K562 (cell line): Measurements from ENCODE around the gene FMN2. TPM values are rescaled to one million over a fixed set of nuclear protein-coding genes. Genes with fewer than 3 reads are reported as not detected.

ENCODE experiments used
- ATAC-seq: fragments of 200-7000 bp; cut with Tn5 transposase; 3 replicates; pipeline ENCODE4 v1.9.1; 2020; ENCODE audit warnings: moderate library complexity
- BruUV-seq: library from RNA; stranded (reverse); fragments of 400-500 nt; replicated peaks from 2 replicates; lab custom pipeline; 2021; lab: Mats Ljungman, UMichigan
- CTCF ChIA-PET: fragments of 300-600 bp; formaldehyde crosslinking; extraction: SDS; loops from one replicate; lab custom pipeline; 2021; ENCODE audit warnings: low intra/inter-chr PET ratio; lab: Yijun Ruan, JAX
- POLR2A ChIA-PET: fragments of 300-600, 350-650 bp; sonication (Branson Sonifier 250); formaldehyde crosslinking; extraction: SDS; loops from one replicate; lab custom pipeline; 2021; ENCODE audit warnings: antibody characterized with exemption, inconsistent platforms; lab: Yijun Ruan, JAX
- DNase-seq, 4 experiments: peaks; one replicate each; pipeline versions ENCODE4 v3.0.0 to v3.0.0-alpha.2; 2011 to 2018; ENCODE audit warnings: low spot score in 3 of 4, mixed read lengths in 3 of 4; ENCODE audit errors: extremely low read depth in 1 of 4
- FAIRE-seq: peaks from 2 replicates; lab custom pipeline; 2011; peaks lifted over from hg19 to GRCh38; lab: Jason Lieb, UNC
- H2AFZ ChIP-seq: 2 replicates; pipeline ENCODE4 v1.6.0; 2011; ENCODE audit warnings: low read depth, low read length, control low read depth, inconsistent platforms
- H3K27ac ChIP-seq: fragments of 200-600 bp; 3 replicates; pipeline ENCODE4 v1.8.0; 2011; ENCODE audit warnings: low read depth, mild to moderate bottlenecking, control low read depth, inconsistent platforms, low read length, moderate library complexity, mixed read lengths; ENCODE audit errors: extremely low read depth
- H3K27me3 ChIP-seq, 2 experiments: fragments of 300-600 bp in 1 of 2; 2 replicates in 1 of 2; 3 replicates in 1 of 2; pipeline versions ENCODE4 v1.6.0 to v1.8.0; 2011; ENCODE audit warnings: inconsistent platforms in 2 of 2, low read length in 2 of 2, mild to moderate bottlenecking in 1 of 2, mixed read lengths in 1 of 2, moderate library complexity in 1 of 2; ENCODE audit not compliant: control insufficient read depth in 2 of 2, insufficient read depth in 2 of 2
- H3K36me3 ChIP-seq: fragments of 300-600 bp; 3 replicates; pipeline ENCODE4 v1.8.0; 2011; ENCODE audit warnings: mild to moderate bottlenecking, low read length, inconsistent platforms; ENCODE audit not compliant: control insufficient read depth, insufficient read depth
- H3K4me1 ChIP-seq, 2 experiments: fragments of 200-600 bp in 1 of 2; replicated peaks in 1 of 2; 2 replicates in 1 of 2; 3 replicates in 1 of 2; pipeline versions ENCODE4 v1.5.1 to v1.8.0; 2011; ENCODE audit warnings: inconsistent platforms in 2 of 2, low read length in 2 of 2, mild to moderate bottlenecking in 1 of 2, mixed read lengths in 1 of 2, moderate library complexity in 1 of 2; ENCODE audit not compliant: control insufficient read depth in 2 of 2, insufficient read depth in 2 of 2
- H3K4me2 ChIP-seq: 2 replicates; pipeline ENCODE4 v1.6.1; 2011; ENCODE audit warnings: low read length, control low read depth, inconsistent platforms, mixed read lengths; ENCODE audit not compliant: insufficient read depth
- H3K4me3 ChIP-seq: fragments of 200-600 bp; sonication (generic), shearing (Covaris generic); 2 replicates; pipeline ENCODE4 v1.5.1; 2016; ENCODE audit warnings: control low read depth, inconsistent platforms
- H3K79me2 ChIP-seq: fragments of 200-600 bp; 3 replicates; pipeline ENCODE4 v1.8.0; 2011; ENCODE audit warnings: low read length, inconsistent platforms; ENCODE audit not compliant: control insufficient read depth, insufficient read depth
- H3K9ac ChIP-seq, 2 experiments: 2 replicates each; pipeline versions ENCODE4 v1.6.0 to v1.6.1; 2011; ENCODE audit warnings: low read depth in 2 of 2, low read length in 2 of 2, control low read depth in 1 of 2, inconsistent platforms in 1 of 2, mild to moderate bottlenecking in 1 of 2, mixed read lengths in 1 of 2; ENCODE audit not compliant: insufficient read depth in 1 of 2
- H3K9me1 ChIP-seq: one replicate; pipeline ENCODE4 v1.6.0; 2011; ENCODE audit warnings: inconsistent platforms, mild to moderate bottlenecking, low read length, moderate library complexity; ENCODE audit not compliant: control insufficient read depth, insufficient read depth
- H3K9me3 ChIP-seq: replicated peaks from 2 replicates; pipeline ENCODE4 v1.5.1; 2011; ENCODE audit warnings: low read depth, low read length, inconsistent platforms; ENCODE audit not compliant: control insufficient read depth, insufficient read depth
- H4K20me1 ChIP-seq: replicated peaks from 2 replicates; pipeline ENCODE4 v1.6.1; 2011; ENCODE audit warnings: low read length, inconsistent platforms, mixed read lengths; ENCODE audit not compliant: control insufficient read depth, insufficient read depth
- BRD9 ChIP-seq: fragments of 450-650 bp; IDR thresholded peaks from 2 replicates; pipeline ENCODE4 v1.6.1; 2018; ENCODE audit warnings: low read depth; ENCODE audit not compliant: partially characterized antibody
- CREBBP ChIP-seq: IDR thresholded peaks from one replicate; pipeline ENCODE4 v1.6.1; 2012; ENCODE audit warnings: low read depth, mild to moderate bottlenecking, control low read depth, inconsistent platforms, low read length
- E2F3 ChIP-seq: fragments of 250-450 bp; sonication (Bioruptor Pico); IDR thresholded peaks from 2 replicates; pipeline ENCODE4 v1.4.0; 2020; ENCODE audit warnings: mild to moderate bottlenecking
- GTF2A2 ChIP-seq: IDR thresholded peaks from 2 replicates; pipeline ENCODE4 v1.6.1; 2016; ENCODE audit warnings: mild to moderate bottlenecking, missing genetic modification characterization, missing compliant biosample characterization
- HDAC2 ChIP-seq: fragments of 450-650 bp; IDR thresholded peaks from 2 replicates; pipeline ENCODE4 v1.6.1; 2016; ENCODE audit warnings: mild to moderate bottlenecking
- HNRNPL ChIP-seq: fragments of 200-400 bp; formaldehyde crosslinking; IDR thresholded peaks from 2 replicates; pipeline ENCODE4 v1.6.1; 2017; ENCODE audit warnings: low read depth, mild to moderate bottlenecking, low read length
- HNRNPUL1 ChIP-seq: fragments of 200-400 bp; formaldehyde crosslinking; IDR thresholded peaks from 2 replicates; pipeline ENCODE4 v1.6.1; 2017; ENCODE audit warnings: low read length
- KLF6 ChIP-seq: fragments of 250-450 bp; sonication (Bioruptor Pico); IDR thresholded peaks from 2 replicates; pipeline ENCODE4 v1.4.0; 2020; ENCODE audit warnings: mild to moderate bottlenecking, moderate library complexity, borderline replicate concordance
- L3MBTL2 ChIP-seq: fragments of 450-650 bp; IDR thresholded peaks from 2 replicates; pipeline ENCODE4 v1.6.1; 2016; ENCODE audit warnings: mild to moderate bottlenecking, moderate library complexity
- MXI1 ChIP-seq: IDR thresholded peaks from 2 replicates; pipeline ENCODE4 v1.6.1; 2011; ENCODE audit warnings: low read depth, mild to moderate bottlenecking, improper control_type of control experiment, low read length
- NFRKB ChIP-seq: fragments of 450-650 bp; IDR thresholded peaks from 2 replicates; pipeline ENCODE4 v1.6.1; 2016; ENCODE audit warnings: low read depth
- NR3C1 ChIP-seq: sonication (generic); formaldehyde crosslinking; IDR thresholded peaks from 2 replicates; pipeline ENCODE4 v1.8.1; 2022; ENCODE audit warnings: missing genetic modification reagents
- SRSF3 ChIP-seq: fragments of 200-400 bp; formaldehyde crosslinking; IDR thresholded peaks from 2 replicates; pipeline ENCODE4 v1.6.1; 2016; ENCODE audit warnings: mild to moderate bottlenecking, low read length, moderate library complexity; ENCODE audit not compliant: insufficient read depth
- TCF7 ChIP-seq: sonication (generic); IDR thresholded peaks from 2 replicates; pipeline ENCODE4 v1.6.1; 2016; ENCODE audit warnings: antibody characterized with exemption, borderline replicate concordance
- ZBTB11 ChIP-seq, 3 experiments: fragments of 200-800 bp in 1 of 3; fragments of 250-450 bp in 1 of 3; fragments of 450-650 bp in 1 of 3; sonication (Bioruptor Pico) in 1 of 3; sonication (Bioruptor generic) in 1 of 3; formaldehyde crosslinking in 1 of 3; IDR thresholded peaks; 2 replicates each; pipeline versions ENCODE4 v1.6.1 to v1.8.0; 2016 to 2022; ENCODE audit warnings: mild to moderate bottlenecking in 2 of 3, missing genetic modification characterization in 2 of 3, missing compliant biosample characterization in 1 of 3, moderate library complexity in 1 of 3
- ZFP1 ChIP-seq: fragments of 450-650 bp; formaldehyde crosslinking; IDR thresholded peaks from 2 replicates; pipeline ENCODE4 v1.4.0; 2020; ENCODE audit warnings: mild to moderate bottlenecking, mixed read lengths
- ZNF583 ChIP-seq: fragments of 250-450 bp; sonication (Bioruptor Pico); IDR thresholded peaks from 2 replicates; pipeline ENCODE4 v1.4.0; 2020
- WGBS: fragments of 100-300 bp; shearing (Covaris generic); methylation state at CpG from one replicate; pipeline ENCODE4 v1.1.6; 2016; ENCODE audit warnings: low coverage, mixed read lengths; ENCODE audit not compliant: insufficient coverage; ENCODE audit errors: missing lambda C conversion rate; 5-methylcytosine and 5-hydroxymethylcytosine counted together
- in situ Hi-C: fragments of 300-500 bp; cut with MboI; formaldehyde crosslinking; loops from 4 replicates; pipeline ENCODE4 v1.15.0; 2018; ENCODE audit warnings: inconsistent platforms, mixed read lengths
- intact Hi-C: fragments of 100-400 bp; cut with micrococcal nuclease; formaldehyde crosslinking; loops from 2 replicates; pipeline ENCODE4 v1.14.2; 2022
- polyA plus RNA-seq, 8 experiments: library from polyadenylated mRNA; depleted of rRNA in 4 of 8; stranded (reverse) in 5 of 8; unstranded in 3 of 8; fragments of >200 nt; fragmentation: Nextera tagmentation in 2 of 8; fragmentation: Illumina TruSeq in 1 of 8; extraction: Ambion mirVana in 2 of 8; extraction: Trizol in 1 of 8; gene quantifications; 2 replicates each; pipeline versions ENCODE4 v1.2.1 to v1.2.3, GENCODE V29; 2011 to 2014; ENCODE audit warnings: inconsistent platforms in 1 of 8, missing spikeins in 1 of 8
- total RNA-seq, 7 experiments: library from RNA; depleted of rRNA in 6 of 7; stranded (reverse); fragments of >200 nt in 6 of 7; fragmentation: Illumina TruSeq in 2 of 7; extraction: Trizol in 2 of 7; gene quantifications; 2 replicates each; pipeline versions ENCODE4 v1.2.1 to v1.2.3, GENCODE V29; 2011 to 2021; ENCODE audit warnings: low replicate concordance in 1 of 7

The FMN2 gene
- total and polyA plus RNA-seq, 9 of the 15 experiments (the other 6 are each of a cell fraction or from before 2014, with no cell fraction given), result 0.15 to 0.45 (median 0.16) TPM; not detected in 3

GRCh38 chr1:240508950-240509349 is 417.3 kb downstream of the FMN2 start:
- FAIRE-seq, result no peak
- in situ Hi-C loops (no loop called here), intact Hi-C loops (no loop called here)
- ChIA-PET POLR2A (no interaction called here), CTCF (no interaction called here)
- Histone ChIP-seq H3K79me2 (no peaks in the 10 kb centered on the region), H3K27me3 (no peaks in the 10 kb centered on the region), H2AFZ (no peak overlapping the region), H4K20me1 (no peaks in the 10 kb centered on the region), H3K4me1 (no peaks in the 10 kb centered on the region), H3K4me2 (no peak overlapping the region), H3K9me3 (no peaks in the 10 kb centered on the region), H3K27ac (no peak overlapping the region), H3K9ac (no peak overlapping the region), H3K9me1 (no peaks in the 10 kb centered on the region), H3K36me3 (no peaks in the 10 kb centered on the region), H3K4me3 (no peak overlapping the region)
- no TSS peak for BruUV-seq
- ATAC-seq, result no peak
- TF ChIP-seq SRSF3 (no peak), MXI1 (no peak), CREBBP (no peak)
- DNase-seq, result no peak
- WGBS, result 6% methylated on average over 2 of the region's 2 CpGs

GRCh38 chr1:240511789-240512188 is 420.1 kb downstream of the FMN2 start:
- H3K27me3 ChIP-seq, result no peaks in the 10 kb centered on the region
- H3K79me2 ChIP-seq, result no peaks in the 10 kb centered on the region
- H3K9me1 ChIP-seq, result no peaks in the 10 kb centered on the region
- no peaks in the 10 kb centered on the region for H3K36me3 ChIP-seq
- no peak overlapping the region for H3K4me3 ChIP-seq
- in situ Hi-C loops, result no loop called here
- H3K4me2 ChIP-seq, result no peak overlapping the region
- ChIA-PET CTCF (no interaction called here), POLR2A (no interaction called here)
- no peaks in the 10 kb centered on the region for H3K9me3 ChIP-seq
- no peak for FAIRE-seq
- ATAC-seq, result no peak
- H3K4me1 ChIP-seq, result no peaks in the 10 kb centered on the region
- H4K20me1 ChIP-seq, result no peaks in the 10 kb centered on the region
- H3K9ac ChIP-seq, result no peak overlapping the region
- BruUV-seq, result no TSS peak
- H2AFZ ChIP-seq, result no peak overlapping the region
- intact Hi-C loops, result no loop called here
- no peak overlapping the region for H3K27ac ChIP-seq
- DNase-seq, result no peak
- TF ChIP-seq HNRNPUL1 (no peak), BRD9 (no peak), ZFP1 (CRISPR knock-in tag) (no peak), KLF6 (no peak), HNRNPL (no peak), NFRKB (no peak), TCF7 (no peak), HDAC2 (no peak), E2F3 (CRISPR knock-in tag) (no peak), GTF2A2 (no peak), L3MBTL2 (no peak), NR3C1 (CRISPR knock-in tag) (no peak), ZBTB11 (CRISPR knock-in tag; IDR thresholded peaks at IDR 0.05) (no peak), ZNF583 (no peak)
